HEK293 (cell line): ENCODE data around the gene RNF32.

Experiments
- CTCF ChIA-PET: fragments of 350-600 bp; formaldehyde crosslinking; extraction: SDS; loops from one replicate; lab custom pipeline; 2021; ENCODE audit warnings: antibody characterized with exemption; lab: Yijun Ruan, JAX
- POLR2A ChIA-PET: fragments of 300-600 bp; formaldehyde crosslinking; extraction: SDS; loops from one replicate; lab custom pipeline; 2020; ENCODE audit warnings: antibody characterized with exemption, inconsistent platforms; lab: Yijun Ruan, JAX
- H3K27ac ChIP-seq: fragments of 200-500 bp; sonication (Bioruptor generic); 2 replicates; pipeline ENCODE4 v1.5.1; 2014; ENCODE audit warnings: low read depth, low read length, control low read depth, inconsistent platforms; ENCODE audit errors: extremely low read depth
- H3K36me3 ChIP-seq, 2 experiments: fragments of 200-500 bp in 1 of 2; sonication (Bioruptor generic) in 1 of 2; 1 replicate in 1 of 2; 2 replicates in 1 of 2; pipeline ENCODE4 v1.5.1; 2014 to 2017; ENCODE audit warnings: inconsistent platforms in 2 of 2, low read length in 2 of 2; ENCODE audit not compliant: control insufficient read depth in 2 of 2, insufficient read depth in 1 of 2
- H3K4me1 ChIP-seq: fragments of 200-500 bp; sonication (Bioruptor generic); 2 replicates; pipeline ENCODE4 v1.5.1; 2014; ENCODE audit warnings: mild to moderate bottlenecking, low read length, inconsistent platforms; ENCODE audit not compliant: control insufficient read depth, insufficient read depth
- H3K4me3 ChIP-seq: 2 replicates; pipeline ENCODE4 v1.5.1; 2011; ENCODE audit warnings: low read depth, mild to moderate bottlenecking, control low read depth, low read length, moderate library complexity
- H3K9me3 ChIP-seq: fragments of 200-500 bp; sonication (Bioruptor generic); 2 replicates; pipeline ENCODE4 v1.5.1; 2014; ENCODE audit warnings: low read depth, low read length, inconsistent platforms; ENCODE audit not compliant: control insufficient read depth, insufficient read depth
- BCL11B ChIP-seq: fragments of 450-650 bp; formaldehyde crosslinking; IDR thresholded peaks from 2 replicates; pipeline ENCODE4 v1.5.1; 2016; ENCODE audit warnings: low read depth, missing biosample characterization, missing genetic modification characterization
- KLF8 ChIP-seq: fragments of 450-650 bp; formaldehyde crosslinking; IDR thresholded peaks from 2 replicates; pipeline ENCODE4 v1.5.1; 2016; ENCODE audit warnings: missing biosample characterization, missing genetic modification characterization
- KLF9 ChIP-seq: fragments of 450-650 bp; formaldehyde crosslinking; IDR thresholded peaks from 2 replicates; pipeline ENCODE4 v1.5.1; 2016; ENCODE audit warnings: missing biosample characterization, missing genetic modification characterization, low read depth
- RBAK ChIP-seq: fragments of 450-650 bp; formaldehyde crosslinking; IDR thresholded peaks from 2 replicates; pipeline ENCODE4 v1.5.1; 2016; ENCODE audit warnings: missing biosample characterization, missing genetic modification characterization
- SP7 ChIP-seq: fragments of 450-650 bp; formaldehyde crosslinking; IDR thresholded peaks from 2 replicates; pipeline ENCODE4 v1.5.1; 2016; ENCODE audit warnings: missing biosample characterization, missing genetic modification characterization
- WT1 ChIP-seq: fragments of 450-650 bp; formaldehyde crosslinking; IDR thresholded peaks from 2 replicates; pipeline ENCODE4 v1.5.1; 2016; ENCODE audit warnings: missing biosample characterization, missing genetic modification characterization
- YY1 ChIP-seq: fragments of 450-650 bp; formaldehyde crosslinking; IDR thresholded peaks from 2 replicates; pipeline ENCODE4 v1.5.1; 2018; ENCODE audit warnings: missing biosample characterization, missing genetic modification characterization
- ZNF146 ChIP-seq: fragments of 450-650 bp; formaldehyde crosslinking; IDR thresholded peaks from 2 replicates; pipeline ENCODE4 v1.5.1; 2016; ENCODE audit warnings: missing biosample characterization, missing genetic modification characterization
- ZNF157 ChIP-seq: fragments of 450-650 bp; formaldehyde crosslinking; IDR thresholded peaks from 2 replicates; pipeline ENCODE4 v1.5.1; 2016; ENCODE audit warnings: missing biosample characterization, missing genetic modification characterization
- ZNF350 ChIP-seq: fragments of 450-650 bp; formaldehyde crosslinking; IDR thresholded peaks from 2 replicates; pipeline ENCODE4 v1.5.0; 2017; ENCODE audit warnings: missing biosample characterization, mild to moderate bottlenecking, missing genetic modification characterization
- ZNF426 ChIP-seq: fragments of 450-650 bp; formaldehyde crosslinking; IDR thresholded peaks from 2 replicates; pipeline ENCODE4 v1.5.1; 2017; ENCODE audit warnings: missing biosample characterization, missing genetic modification characterization, mild to moderate bottlenecking, inconsistent platforms, moderate library complexity
- ZNF501 ChIP-seq: fragments of 450-650 bp; formaldehyde crosslinking; IDR thresholded peaks from 2 replicates; pipeline ENCODE4 v1.5.1; 2016; ENCODE audit warnings: missing biosample characterization, missing genetic modification characterization
- ZNF513 ChIP-seq: fragments of 450-650 bp; IDR thresholded peaks from 2 replicates; pipeline ENCODE4 v1.5.1; 2018; ENCODE audit warnings: missing biosample characterization, missing genetic modification characterization
- ZNF558 ChIP-seq: fragments of 450-650 bp; formaldehyde crosslinking; IDR thresholded peaks from 2 replicates; pipeline ENCODE4 v1.5.1; 2016; ENCODE audit warnings: missing biosample characterization, missing genetic modification characterization
- ZNF629 ChIP-seq: fragments of 450-650 bp; formaldehyde crosslinking; IDR thresholded peaks from 2 replicates; pipeline ENCODE4 v1.5.1; 2017; ENCODE audit warnings: missing biosample characterization, missing genetic modification characterization
- ZNF654 ChIP-seq: fragments of 450-650 bp; formaldehyde crosslinking; IDR thresholded peaks from 2 replicates; pipeline ENCODE4 v1.5.1; 2016; ENCODE audit warnings: low read depth, missing biosample characterization, missing genetic modification characterization
- ZNF843 ChIP-seq: fragments of 450-650 bp; formaldehyde crosslinking; IDR thresholded peaks from 2 replicates; pipeline ENCODE4 v1.5.1; 2016; ENCODE audit warnings: missing biosample characterization, missing genetic modification characterization
- TF ChIP-seq, protein P1 (sequence below): fragments of 450-650 bp; formaldehyde crosslinking; IDR thresholded peaks from 2 replicates; pipeline ENCODE4 v1.5.1; 2017; ENCODE audit warnings: missing biosample characterization, missing genetic modification characterization

Gene RNF32

GRCh38 chr7:156675721-156676120 is 35.1 kb downstream of the RNF32 start:
- ChIA-PET CTCF (no interaction called here), POLR2A (no interaction called here)
- Histone ChIP-seq H3K4me1 (no peaks in the 10 kb centered on the region), H3K9me3 (no peaks in the 10 kb centered on the region), H3K4me3 (no peak overlapping the region), H3K27ac (no peak overlapping the region), H3K36me3 (peaks cover 0 to 79% of the 10 kb centered on the region in 2 experiments; a peak in 1 of 3 replicates)
- TF ChIP-seq ZNF157 (tag by site-specific recombination) = no peak
- TF ChIP-seq, protein P1, sequence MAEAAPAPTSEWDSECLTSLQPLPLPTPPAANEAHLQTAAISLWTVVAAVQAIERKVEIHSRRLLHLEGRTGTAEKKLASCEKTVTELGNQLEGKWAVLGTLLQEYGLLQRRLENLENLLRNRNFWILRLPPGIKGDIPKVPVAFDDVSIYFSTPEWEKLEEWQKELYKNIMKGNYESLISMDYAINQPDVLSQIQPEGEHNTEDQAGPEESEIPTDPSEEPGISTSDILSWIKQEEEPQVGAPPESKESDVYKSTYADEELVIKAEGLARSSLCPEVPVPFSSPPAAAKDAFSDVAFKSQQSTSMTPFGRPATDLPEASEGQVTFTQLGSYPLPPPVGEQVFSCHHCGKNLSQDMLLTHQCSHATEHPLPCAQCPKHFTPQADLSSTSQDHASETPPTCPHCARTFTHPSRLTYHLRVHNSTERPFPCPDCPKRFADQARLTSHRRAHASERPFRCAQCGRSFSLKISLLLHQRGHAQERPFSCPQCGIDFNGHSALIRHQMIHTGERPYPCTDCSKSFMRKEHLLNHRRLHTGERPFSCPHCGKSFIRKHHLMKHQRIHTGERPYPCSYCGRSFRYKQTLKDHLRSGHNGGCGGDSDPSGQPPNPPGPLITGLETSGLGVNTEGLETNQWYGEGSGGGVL (tag by site-specific recombination) = no peak
- TF ChIP-seq ZNF513 = no peak
- no peak for TF ChIP-seq ZNF350 (tag by site-specific recombination)
- no peak for TF ChIP-seq BCL11B (tag by site-specific recombination)
- TF ChIP-seq ZNF146 = no peak
- TF ChIP-seq ZNF629 (tag by site-specific recombination) = no peak
- no peak for TF ChIP-seq YY1 (tag by site-specific recombination)
- TF ChIP-seq KLF9 (tag by site-specific recombination) = no peak
- no peak for TF ChIP-seq WT1 (tag by site-specific recombination)
- no peak for TF ChIP-seq KLF8 (tag by site-specific recombination)
- no peak for TF ChIP-seq ZNF501 (tag by site-specific recombination)

GRCh38 chr7:156676263-156676662 is 35.7 kb downstream of the RNF32 start:
- TF ChIP-seq, protein P1 (tag by site-specific recombination) = no peak
- TF ChIP-seq ZNF843 (tag by site-specific recombination) (no peak), SP7 (no peak), RBAK (tag by site-specific recombination) (no peak), ZNF654 (tag by site-specific recombination) (no peak), ZNF426 (tag by site-specific recombination) (no peak), ZNF558 (tag by site-specific recombination) (no peak)
- no peaks in the 10 kb centered on the region for H3K4me1 ChIP-seq
- ChIA-PET POLR2A (no interaction called here), CTCF (no interaction called here)
- peaks cover 0 to 78% of the 10 kb centered on the region in 2 experiments; a peak in 1 of 3 replicates for H3K36me3 ChIP-seq
- no peaks in the 10 kb centered on the region for H3K9me3 ChIP-seq
- H3K27ac ChIP-seq = no peak overlapping the region
- no peak overlapping the region for H3K4me3 ChIP-seq
